DOHH2 (cell line): ENCODE data around the gene FUS.
"Not testable (repeated sequence)": the region's sequence is repeated elsewhere in the genome, so short reads cannot be mapped to it uniquely, and the experiment has no call there.

ENCODE experiments used
- H3F3A ChIP-seq: fragments of 200-600 bp; sonication (generic), shearing (Covaris generic); 2 replicates; pipeline ENCODE4 v1.6.0; 2016; ENCODE audit warnings: antibody characterized with exemption, mild to moderate bottlenecking; ENCODE audit not compliant: control insufficient read depth, insufficient read depth
- H3K27ac ChIP-seq: fragments of 200-600 bp; sonication (generic); 2 replicates; pipeline ENCODE4 v1.5.1; 2014; ENCODE audit warnings: low read depth, mild to moderate bottlenecking, low read length, moderate library complexity
- H3K27me3 ChIP-seq: fragments of 200-600 bp; sonication (generic); 2 replicates; pipeline ENCODE4 v1.6.1; 2014; ENCODE audit warnings: mild to moderate bottlenecking, low read length, mixed read lengths; ENCODE audit not compliant: control insufficient read depth
- H3K36me3 ChIP-seq: fragments of 200-600 bp; sonication (generic); 2 replicates; pipeline ENCODE4 v1.6.1; 2014; ENCODE audit warnings: mild to moderate bottlenecking, low read length, moderate library complexity, mixed read lengths; ENCODE audit not compliant: control insufficient read depth
- H3K4me1 ChIP-seq: fragments of 200-600 bp; sonication (generic); 2 replicates; pipeline ENCODE4 v1.6.1; 2014; ENCODE audit warnings: mild to moderate bottlenecking, low read length, mixed read lengths; ENCODE audit not compliant: control insufficient read depth
- H3K4me2 ChIP-seq: fragments of 200-600 bp; sonication (generic); 2 replicates; pipeline ENCODE4 v1.6.0; 2014; ENCODE audit warnings: mild to moderate bottlenecking, low read length, moderate library complexity
- H3K4me3 ChIP-seq: fragments of 200-600 bp; sonication (generic); 2 replicates; pipeline ENCODE4 v1.5.1; 2014; ENCODE audit warnings: mild to moderate bottlenecking, low read length, mixed read lengths
- H3K79me2 ChIP-seq: fragments of 200-600 bp; sonication (generic); 2 replicates; pipeline ENCODE4 v1.6.1; 2014; ENCODE audit warnings: mild to moderate bottlenecking, low read length, mixed read lengths; ENCODE audit not compliant: control insufficient read depth
- H3K9me2 ChIP-seq: fragments of 200-600 bp; sonication (generic); replicated peaks from 2 replicates; pipeline ENCODE4 v1.6.1; 2014; ENCODE audit warnings: mild to moderate bottlenecking, low read length, mixed read lengths; ENCODE audit not compliant: control insufficient read depth
- H3K9me3 ChIP-seq: fragments of 200-600 bp; sonication (generic); 2 replicates; pipeline ENCODE4 v1.6.1; 2014; ENCODE audit warnings: antibody characterized with exemption, low read length, mixed read lengths; ENCODE audit not compliant: control insufficient read depth, insufficient read depth
- H4K20me1 ChIP-seq: fragments of 200-600 bp; sonication (generic); 2 replicates; pipeline ENCODE4 v1.6.0; 2014; ENCODE audit warnings: low read depth, mild to moderate bottlenecking, antibody characterized with exemption, low read length, moderate library complexity; ENCODE audit not compliant: control insufficient read depth, insufficient read depth
- EZH2phosphoT487 ChIP-seq: fragments of 200-600 bp; sonication (generic); IDR thresholded peaks from 2 replicates; pipeline ENCODE4 v1.6.1; 2017; ENCODE audit warnings: borderline replicate concordance, mild to moderate bottlenecking, antibody characterized with exemption, low read length, moderate library complexity, mixed read lengths
- TF ChIP-seq, protein P1 (sequence below): fragments of 200-600 bp; sonication (generic); IDR thresholded peaks from one replicate; pipeline ENCODE4 v1.5.1; 2014; ENCODE audit warnings: antibody characterized with exemption, mild to moderate bottlenecking, low read depth, low read length; ENCODE audit not compliant: poor library complexity, severe bottlenecking

Gene FUS

DNA sequence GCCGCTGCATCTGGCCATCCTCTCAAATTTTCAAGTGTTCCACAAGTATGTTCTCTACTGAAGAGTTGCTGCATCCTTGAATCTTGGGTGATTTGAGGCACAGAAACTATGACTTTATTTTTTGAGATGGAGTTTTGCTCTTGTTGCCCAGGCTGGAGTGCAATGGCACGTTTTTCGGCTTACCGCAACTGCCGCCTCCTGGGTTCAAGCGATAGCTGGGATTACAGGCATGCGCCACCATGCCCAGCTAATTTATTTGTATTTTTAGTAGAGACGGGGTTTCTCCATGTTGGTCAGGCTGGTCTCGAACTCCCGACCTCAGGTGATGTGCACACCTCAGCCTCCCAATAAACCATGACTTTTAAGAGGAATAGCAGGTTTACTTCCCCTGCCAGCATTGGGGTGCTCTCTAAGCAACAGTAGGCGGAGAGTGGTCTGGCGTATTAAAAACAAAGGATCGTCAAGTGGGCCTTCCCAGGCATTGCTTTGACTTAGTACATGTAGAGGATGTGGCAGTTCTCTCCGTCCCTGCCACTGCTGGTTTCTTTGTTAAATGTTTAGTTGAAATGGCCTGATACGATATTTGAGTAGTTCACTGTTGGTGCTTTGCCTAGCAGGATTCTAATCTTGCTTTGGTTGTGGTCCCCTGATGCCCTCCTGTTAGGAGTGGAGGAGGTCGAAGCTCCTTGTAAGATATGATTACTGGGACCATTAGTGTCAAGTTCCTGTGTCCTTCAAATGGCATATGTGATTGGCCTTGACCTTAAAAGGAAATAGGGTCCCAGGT is 13.1 kb downstream of the FUS start:
- peaks cover 79% of the 10 kb centered on the region for H3F3A ChIP-seq
- no peaks in the 10 kb centered on the region for H3K4me1 ChIP-seq
- no peak for TF ChIP-seq EZH2phosphoT487
- TF ChIP-seq, protein P1, sequence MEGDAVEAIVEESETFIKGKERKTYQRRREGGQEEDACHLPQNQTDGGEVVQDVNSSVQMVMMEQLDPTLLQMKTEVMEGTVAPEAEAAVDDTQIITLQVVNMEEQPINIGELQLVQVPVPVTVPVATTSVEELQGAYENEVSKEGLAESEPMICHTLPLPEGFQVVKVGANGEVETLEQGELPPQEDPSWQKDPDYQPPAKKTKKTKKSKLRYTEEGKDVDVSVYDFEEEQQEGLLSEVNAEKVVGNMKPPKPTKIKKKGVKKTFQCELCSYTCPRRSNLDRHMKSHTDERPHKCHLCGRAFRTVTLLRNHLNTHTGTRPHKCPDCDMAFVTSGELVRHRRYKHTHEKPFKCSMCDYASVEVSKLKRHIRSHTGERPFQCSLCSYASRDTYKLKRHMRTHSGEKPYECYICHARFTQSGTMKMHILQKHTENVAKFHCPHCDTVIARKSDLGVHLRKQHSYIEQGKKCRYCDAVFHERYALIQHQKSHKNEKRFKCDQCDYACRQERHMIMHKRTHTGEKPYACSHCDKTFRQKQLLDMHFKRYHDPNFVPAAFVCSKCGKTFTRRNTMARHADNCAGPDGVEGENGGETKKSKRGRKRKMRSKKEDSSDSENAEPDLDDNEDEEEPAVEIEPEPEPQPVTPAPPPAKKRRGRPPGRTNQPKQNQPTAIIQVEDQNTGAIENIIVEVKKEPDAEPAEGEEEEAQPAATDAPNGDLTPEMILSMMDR: no peak
- H3K27me3 ChIP-seq: no peaks in the 10 kb centered on the region
- no peak overlapping the region for H3K4me2 ChIP-seq
- H3K4me3 ChIP-seq: no peak overlapping the region
- peaks cover 85% of the 10 kb centered on the region for H3K36me3 ChIP-seq
- no peaks in the 10 kb centered on the region for H3K9me2 ChIP-seq
- peaks cover 51% of the 10 kb centered on the region for H4K20me1 ChIP-seq
- no peak overlapping the region for H3K27ac ChIP-seq
- H3K79me2 ChIP-seq: peaks cover 33% of the 10 kb centered on the region
- no peaks in the 10 kb centered on the region for H3K9me3 ChIP-seq

GRCh38 chr16:31193874-31194273 is 13.9 kb downstream of the FUS start:
- Histone ChIP-seq H3K4me3 (no peak overlapping the region), H3K9me3 (no peaks in the 10 kb centered on the region), H3K27ac (no peak overlapping the region), H3K4me1 (no peaks in the 10 kb centered on the region), H3F3A (peaks cover 84% of the 10 kb centered on the region), H3K36me3 (peaks cover 82% of the 10 kb centered on the region), H3K79me2 (peaks cover 25% of the 10 kb centered on the region), H4K20me1 (peaks cover 44% of the 10 kb centered on the region), H3K27me3 (no peaks in the 10 kb centered on the region), H3K9me2 (no peaks in the 10 kb centered on the region), H3K4me2 (no peak overlapping the region)
- no peak for TF ChIP-seq EZH2phosphoT487
- TF ChIP-seq, protein P1: no peak

GRCh38 chr16:31194898-31195297 is 15.0 kb downstream of the FUS start:
- peaks cover 15% of the 10 kb centered on the region; the same call in 1 of the 2 replicates for H3K79me2 ChIP-seq
- TF ChIP-seq EZH2phosphoT487: no peak
- H3K4me3 ChIP-seq: no peak overlapping the region
- H4K20me1 ChIP-seq: peaks cover 37% of the 10 kb centered on the region
- peaks cover 72% of the 10 kb centered on the region for H3K36me3 ChIP-seq
- H3K4me2 ChIP-seq: no peak overlapping the region
- 0 out of 2 replicates have a peak, but pooled peaks cover 3% of the 10 kb centered on the region for H3K4me1 ChIP-seq
- peaks cover 85% of the 10 kb centered on the region for H3F3A ChIP-seq
- no peak overlapping the region for H3K27ac ChIP-seq
- H3K27me3 ChIP-seq: no peaks in the 10 kb centered on the region
- no peaks in the 10 kb centered on the region for H3K9me2 ChIP-seq
- no peaks in the 10 kb centered on the region for H3K9me3 ChIP-seq

- peaks cover 29% of the 10 kb centered on the region for H4K20me1 ChIP-seq
Observed at GRCh38 chr16:31195861-31196260, 15.9 kb downstream of the FUS start.

More at GRCh38 chr16:31195861-31196260, 15.9 kb downstream of the FUS start:
- H3K9me2 ChIP-seq, H3K27ac ChIP-seq, H3K27me3 ChIP-seq, H3K4me2 ChIP-seq, H3K4me1 ChIP-seq, H3K4me3 ChIP-seq, H3K79me2 ChIP-seq, H3K9me3 ChIP-seq: not testable (repeated sequence)
- peaks cover 62% of the 10 kb centered on the region for H3K36me3 ChIP-seq
- peaks cover 81% of the 10 kb centered on the region for H3F3A ChIP-seq
